Measurements from ENCODE around the gene MAST4.

MAST4 gene

GRCh38 chr5:66582499-66583165, 13.6 kb upstream of the MAST4 start:
- Mint-ChIP-seq H3K36me3 (no peaks in the 10 kb centered on the region), H3K9me3 (no peaks in the 10 kb centered on the region), H3K4me1 (no peaks in the 10 kb centered on the region), H3K27me3 (peaks cover 24% of the 10 kb centered on the region), H3K4me3 (no peak overlapping the region), H3K27ac (no peak overlapping the region)
- CTCF ChIA-PET: no interaction called here
- DNase-seq: no peak

GRCh38 chr5:66585291-66585690, 10.9 kb upstream of the MAST4 start:
- CTCF ChIA-PET: no interaction called here
- Mint-ChIP-seq H3K27ac (no peak overlapping the region), H3K27me3 (peaks cover 15% of the 10 kb centered on the region), H3K4me1 (no peaks in the 10 kb centered on the region), H3K4me3 (no peak overlapping the region), H3K9me3 (no peaks in the 10 kb centered on the region), H3K36me3 (no peaks in the 10 kb centered on the region)
- DNase-seq: no peak

DNA sequence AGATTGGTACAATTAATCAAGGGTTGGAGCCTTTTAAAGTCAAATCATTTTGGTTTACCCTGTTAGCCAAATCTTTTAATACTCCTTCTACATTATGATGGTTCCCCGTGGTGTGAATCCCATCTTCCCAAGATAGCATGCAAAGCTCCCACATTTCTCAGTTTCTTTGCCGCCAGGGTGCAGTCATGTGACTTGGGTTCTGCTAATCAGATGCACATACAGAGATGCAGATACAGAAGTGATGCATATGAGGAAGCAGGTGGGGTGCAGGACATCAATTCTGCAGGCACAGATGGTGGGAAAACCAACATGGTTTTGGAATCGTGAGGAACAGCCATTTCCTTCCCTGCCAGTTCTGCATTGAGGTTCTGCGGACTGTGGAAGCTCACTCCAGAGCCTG, 8.4 kb upstream of the MAST4 start:
- Mint-ChIP-seq H3K27ac (no peak overlapping the region), H3K9me3 (no peaks in the 10 kb centered on the region), H3K4me1 (no peaks in the 10 kb centered on the region), H3K36me3 (no peaks in the 10 kb centered on the region), H3K27me3 (peaks cover 20% of the 10 kb centered on the region), H3K4me3 (no peak overlapping the region)
- no peak for DNase-seq
- CTCF ChIA-PET: no interaction called here

- no peak overlapping the region for H3K27ac Mint-ChIP-seq
- H3K4me3 Mint-ChIP-seq: peak overlapping the region; percentile 75
- peaks cover 29% of the 10 kb centered on the region for H3K4me1 Mint-ChIP-seq
- peaks cover 75% of the 10 kb centered on the region for H3K27me3 Mint-ChIP-seq
- no peaks in the 10 kb centered on the region for H3K9me3 Mint-ChIP-seq
- no peaks in the 10 kb centered on the region for H3K36me3 Mint-ChIP-seq
- DNase-seq: peak; percentile 28
- CTCF ChIA-PET: no interaction called here
These were observed 516 bp downstream of the MAST4 start for GRCh38 chr5:66596636-66597182.

GRCh38 chr5:66597183-66597757, 1.1 kb downstream of the MAST4 start:
- DNase-seq: peak; percentile 41
- Mint-ChIP-seq H3K9me3 (no peaks in the 10 kb centered on the region), H3K4me3 (peak overlapping the region; percentile 75), H3K36me3 (no peaks in the 10 kb centered on the region), H3K27ac (no peak overlapping the region), H3K27me3 (peaks cover 69% of the 10 kb centered on the region), H3K4me1 (peaks cover 29% of the 10 kb centered on the region)
- CTCF ChIA-PET: no interaction called here

GRCh38 chr5:66602621-66603020, 6.4 kb downstream of the MAST4 start:
- CTCF ChIA-PET: no interaction called here
- H3K4me1 Mint-ChIP-seq: peaks cover 13% of the 10 kb centered on the region
- no peak overlapping the region for H3K27ac Mint-ChIP-seq
- no peaks in the 10 kb centered on the region for H3K9me3 Mint-ChIP-seq
- H3K27me3 Mint-ChIP-seq: peaks cover 39% of the 10 kb centered on the region
- H3K36me3 Mint-ChIP-seq: no peaks in the 10 kb centered on the region
- no peak for DNase-seq
- no peak overlapping the region for H3K4me3 Mint-ChIP-seq

DNA sequence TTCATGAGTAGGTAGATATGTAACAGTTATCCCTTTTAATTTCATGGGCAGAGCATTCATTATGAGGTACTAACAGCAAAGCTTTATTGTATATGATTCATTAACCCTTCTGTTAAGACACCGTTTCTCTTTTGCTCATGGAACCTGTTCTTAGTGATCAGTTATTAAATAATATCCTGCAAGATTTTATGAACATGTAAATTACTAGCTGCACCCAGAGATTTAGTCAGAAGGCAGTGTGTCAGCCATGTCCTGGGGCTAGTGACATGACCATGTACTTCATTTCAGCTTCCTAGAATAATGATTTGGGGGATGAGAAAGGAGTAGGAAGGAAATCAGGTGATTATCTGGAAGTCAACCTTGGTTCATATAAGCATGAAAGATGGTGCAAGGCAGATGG, 7.0 kb downstream of the MAST4 start:
- H3K4me3 Mint-ChIP-seq: no peak overlapping the region
- H3K9me3 Mint-ChIP-seq: no peaks in the 10 kb centered on the region
- H3K27ac Mint-ChIP-seq: no peak overlapping the region
- DNase-seq: no peak
- H3K4me1 Mint-ChIP-seq: peaks cover 9% of the 10 kb centered on the region
- peaks cover 33% of the 10 kb centered on the region for H3K27me3 Mint-ChIP-seq
- no peaks in the 10 kb centered on the region for H3K36me3 Mint-ChIP-seq
- CTCF ChIA-PET: no interaction called here

GRCh38 chr5:66603881-66604280, 7.7 kb downstream of the MAST4 start:
- DNase-seq: no peak
- Mint-ChIP-seq H3K4me1 (peaks cover 2% of the 10 kb centered on the region), H3K36me3 (no peaks in the 10 kb centered on the region), H3K27ac (no peak overlapping the region), H3K9me3 (no peaks in the 10 kb centered on the region), H3K4me3 (no peak overlapping the region), H3K27me3 (peaks cover 30% of the 10 kb centered on the region)
- CTCF ChIA-PET: no interaction called here

DNA sequence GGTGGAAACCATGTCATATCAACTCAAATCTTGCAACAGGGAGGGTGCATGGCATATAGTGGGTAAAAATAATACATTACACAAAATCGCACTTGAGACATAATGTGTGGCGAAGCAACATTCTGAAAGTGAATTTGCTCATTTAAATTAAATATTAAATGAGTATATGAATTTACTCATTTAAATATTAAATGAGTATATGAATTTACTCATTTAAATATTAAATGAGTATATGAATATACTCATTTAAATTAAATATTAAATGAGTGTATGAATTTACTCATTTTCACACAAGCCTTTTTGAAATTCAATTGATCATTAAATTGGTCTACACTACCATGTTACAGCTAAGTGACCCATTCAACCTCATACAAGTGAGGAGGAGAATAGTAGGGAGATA, 10.5 kb downstream of the MAST4 start:
- CTCF ChIA-PET: no interaction called here
- H3K27me3 Mint-ChIP-seq: peaks cover 22% of the 10 kb centered on the region

GRCh38 chr5:66608501-66608900, 12.3 kb downstream of the MAST4 start:
- CTCF ChIA-PET: no interaction called here
- H3K9me3 Mint-ChIP-seq: no peaks in the 10 kb centered on the region
- H3K36me3 Mint-ChIP-seq: peaks cover 2% of the 10 kb centered on the region
- peaks cover 30% of the 10 kb centered on the region for H3K27me3 Mint-ChIP-seq
- H3K27ac Mint-ChIP-seq: no peak overlapping the region
- H3K4me3 Mint-ChIP-seq: no peak overlapping the region
- no peak for DNase-seq
- peaks cover 2% of the 10 kb centered on the region for H3K4me1 Mint-ChIP-seq

More for the DNA sequence above, 10.5 kb downstream of the MAST4 start:
- Mint-ChIP-seq H3K36me3 (no peaks in the 10 kb centered on the region), H3K27ac (no peak overlapping the region), H3K9me3 (no peaks in the 10 kb centered on the region), H3K4me1 (peaks cover 2% of the 10 kb centered on the region), H3K4me3 (no peak overlapping the region)
- DNase-seq: no peak

GRCh38 chr5:66609615-66610014, 13.4 kb downstream of the MAST4 start:
- DNase-seq: no peak
- no peak overlapping the region for H3K27ac Mint-ChIP-seq
- peaks cover 2% of the 10 kb centered on the region for H3K36me3 Mint-ChIP-seq
- peaks cover 30% of the 10 kb centered on the region for H3K27me3 Mint-ChIP-seq
- peaks cover 2% of the 10 kb centered on the region for H3K4me1 Mint-ChIP-seq
- CTCF ChIA-PET: no interaction called here
- no peak overlapping the region for H3K4me3 Mint-ChIP-seq
- no peaks in the 10 kb centered on the region for H3K9me3 Mint-ChIP-seq

GRCh38 chr5:66612226-66612625, 16.0 kb downstream of the MAST4 start:
- peaks cover 10% of the 10 kb centered on the region for H3K4me1 Mint-ChIP-seq
- H3K9me3 Mint-ChIP-seq: no peaks in the 10 kb centered on the region
- H3K27me3 Mint-ChIP-seq: peaks cover 18% of the 10 kb centered on the region
- peaks cover 2% of the 10 kb centered on the region for H3K36me3 Mint-ChIP-seq
- H3K4me3 Mint-ChIP-seq: no peak overlapping the region
- no peak for DNase-seq
- no peak overlapping the region for H3K27ac Mint-ChIP-seq
- CTCF ChIA-PET: interaction anchor here (0.6 kb wide), 1 partner anchor 153 kb away, joined by 4 read pairs; no protein-coding TSS in a partner anchor

- CTCF ChIA-PET: no interaction called here
- Mint-ChIP-seq H3K27me3 (peaks cover 12% of the 10 kb centered on the region), H3K4me3 (no peak overlapping the region), H3K9me3 (no peaks in the 10 kb centered on the region), H3K36me3 (peaks cover 2% of the 10 kb centered on the region), H3K4me1 (peaks cover 29% of the 10 kb centered on the region), H3K27ac (no peak overlapping the region)
- DNase-seq: no peak
These were observed 18.9 kb downstream of the MAST4 start for GRCh38 chr5:66615136-66615535.

GRCh38 chr5:66615894-66616293, 19.7 kb downstream of the MAST4 start:
- Mint-ChIP-seq H3K36me3 (peaks cover 2% of the 10 kb centered on the region), H3K9me3 (no peaks in the 10 kb centered on the region), H3K27ac (no peak overlapping the region), H3K4me1 (peaks cover 34% of the 10 kb centered on the region), H3K4me3 (no peak overlapping the region), H3K27me3 (peaks cover 7% of the 10 kb centered on the region)
- DNase-seq: no peak
- CTCF ChIA-PET: no interaction called here

DNA sequence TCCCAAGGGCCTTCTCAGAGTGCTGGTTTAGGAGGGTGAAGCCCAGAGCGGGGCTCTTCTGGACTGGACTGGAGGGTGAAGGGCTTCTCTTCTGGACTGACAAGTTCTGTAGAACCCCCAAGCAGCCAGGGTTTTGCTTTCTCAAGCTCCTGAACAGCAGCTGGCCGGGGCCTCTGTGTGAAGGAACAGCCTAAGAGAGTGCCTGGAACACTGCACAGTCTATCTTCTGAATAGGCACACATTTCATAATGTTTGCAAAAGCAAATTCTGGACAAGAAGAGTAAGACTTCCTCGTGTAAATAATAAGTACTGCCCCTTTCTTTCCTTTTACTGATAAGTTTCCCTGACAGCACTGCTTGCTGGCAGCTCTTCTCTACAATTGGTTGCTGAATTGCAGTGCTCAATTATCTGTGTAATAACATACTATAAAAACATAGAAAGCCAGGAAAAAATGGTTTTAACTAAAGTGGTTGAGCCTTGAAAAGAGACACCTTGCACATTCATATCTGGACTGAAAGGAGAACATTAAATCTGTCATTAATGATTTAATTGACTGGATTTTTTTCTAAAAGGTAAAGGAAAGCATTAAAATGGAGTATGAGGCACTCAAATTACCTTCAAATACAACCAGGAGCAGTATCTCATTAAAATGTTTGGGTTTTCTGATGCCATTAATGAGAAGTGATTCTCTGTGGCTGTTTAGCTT, 20.5 kb downstream of the MAST4 start:
- CTCF ChIA-PET: interaction anchor here (1.0 kb wide), 1 partner anchor 85 kb away, joined by 4 read pairs; no protein-coding TSS in a partner anchor
- peaks cover 7% of the 10 kb centered on the region for H3K27me3 Mint-ChIP-seq
- H3K36me3 Mint-ChIP-seq: peaks cover 2% of the 10 kb centered on the region
- no peaks in the 10 kb centered on the region for H3K9me3 Mint-ChIP-seq
- H3K4me1 Mint-ChIP-seq: peaks cover 38% of the 10 kb centered on the region
- peak overlapping the region; percentile 38 for H3K27ac Mint-ChIP-seq
- no peak for DNase-seq
- no peak overlapping the region for H3K4me3 Mint-ChIP-seq

All from activated naive CD4-positive, alpha-beta T cell treated with anti-CD3 and anti-CD28 coated beads, Interleukin-2, amount 10 ng/mL, durations not matched to agents 7 days and 5 days (primary cell).